SH-SY5Y (cell line): ENCODE data around the gene ARL16.

ENCODE experiments used
- GATA2 ChIP-seq: IDR thresholded peaks from 2 replicates; pipeline ENCODE4 v1.6.1; 2011; ENCODE audit warnings: mild to moderate bottlenecking, low read depth, low read length
- GATA3 ChIP-seq: IDR thresholded peaks from 2 replicates; pipeline ENCODE4 v1.6.1; 2011; ENCODE audit warnings: low read depth, mild to moderate bottlenecking, low read length, moderate library complexity

DNA sequence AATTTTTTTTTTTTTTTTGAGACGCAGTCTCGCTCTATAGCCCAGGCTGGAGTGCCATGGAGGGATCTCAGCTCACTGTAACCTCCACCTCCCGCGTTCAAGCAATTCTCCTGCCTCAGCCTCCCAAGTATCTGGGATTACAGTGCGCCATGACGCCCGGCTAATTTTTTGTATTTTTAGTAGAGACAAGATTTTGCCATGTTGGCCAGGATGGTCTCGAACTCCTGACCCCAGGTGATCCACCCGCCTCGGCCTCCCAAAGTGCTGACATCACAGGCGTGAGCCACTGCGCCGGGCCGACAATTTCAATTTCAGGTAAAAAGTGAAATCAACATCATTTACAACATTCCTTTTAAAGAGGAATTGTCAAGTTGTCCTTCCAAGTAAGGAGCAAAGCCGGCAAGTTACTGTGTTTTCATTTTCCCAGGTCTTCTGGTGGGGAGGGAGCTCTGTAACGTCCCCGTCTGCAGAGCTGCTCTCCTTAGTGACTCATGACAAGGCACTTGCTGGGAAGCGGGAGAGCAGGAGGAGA, 47.6 kb downstream of the ARL16 start:
- TF ChIP-seq GATA3 (no peak), GATA2 (no peak)
